ENCODE results near the gene ASPDH.

ASPDH gene

GRCh38 chr19:50494186-50495019, 19.3 kb downstream of the ASPDH start:
- no peak for DNase-seq

GRCh38 chr19:50493171-50493570, 20.5 kb downstream of the ASPDH start:
- DNase-seq, result no peak

GRCh38 chr19:50492303-50493052, 21.2 kb downstream of the ASPDH start:
- no peak for DNase-seq

GRCh38 chr19:50490991-50491472, 22.7 kb downstream of the ASPDH start:
- no peak for DNase-seq

GRCh38 chr19:50490411-50490811, 23.3 kb downstream of the ASPDH start:
- DNase-seq, result no peak

- DNase-seq, result no peak
Observed at GRCh38 chr19:50489461-50490011, 24.2 kb downstream of the ASPDH start.

- no peak for DNase-seq
Observed at GRCh38 chr19:50488389-50489194, 25.1 kb downstream of the ASPDH start.

- peak; percentile 39 for DNase-seq
Observed at GRCh38 chr19:50486823-50487515, 26.7 kb downstream of the ASPDH start.

- no peak for DNase-seq
Observed at GRCh38 chr19:50485284-50485955, 28.3 kb downstream of the ASPDH start.

- DNase-seq, result no peak
Observed at GRCh38 chr19:50482916-50483315, 30.8 kb downstream of the ASPDH start.

GRCh38 chr19:50482271-50482855, 31.4 kb downstream of the ASPDH start:
- no peak for DNase-seq

- DNase-seq, result no peak
Observed at GRCh38 chr19:50481351-50482149, 32.2 kb downstream of the ASPDH start.

- DNase-seq, result no peak
Observed at GRCh38 chr19:50480281-50481111, 33.2 kb downstream of the ASPDH start.

GRCh38 chr19:50479761-50480251, 33.9 kb downstream of the ASPDH start:
- DNase-seq, result no peak

- no peak for DNase-seq
Observed at GRCh38 chr19:50478901-50479715, 34.6 kb downstream of the ASPDH start.

- no peak for DNase-seq
Observed at GRCh38 chr19:50477751-50478515, 35.8 kb downstream of the ASPDH start.

- DNase-seq, result no peak
Observed at GRCh38 chr19:50476907-50477238, 36.8 kb downstream of the ASPDH start.

Measured in activated gamma-delta T cell treated with Interleukin-2 at 50 U/mL for 16 hours (primary cell).